Activated CD8-positive, alpha-beta T cell treated with anti-CD3 and anti-CD28 coated beads for 36 hours (primary cell): ENCODE data around the gene RTP5. TPM values are rescaled to one million over a fixed set of nuclear protein-coding genes. Genes with fewer than 3 reads are reported as not detected.

ENCODE experiments used
- ATAC-seq: fragments of 200-7000 bp; cut with Tn5 transposase; one replicate; pipeline ENCODE4 v1.10.0; 2021; ENCODE audit warnings: mild to moderate bottlenecking, moderate library complexity
- CTCF ChIA-PET: fragments of 350-600 bp; sonication (Branson Sonifier 250); formaldehyde crosslinking; loops from one replicate; lab custom pipeline; 2021; ENCODE audit warnings: antibody characterized with exemption; lab: Charles Lee
- POLR2A ChIA-PET: fragments of 350-600 bp; sonication (Branson Sonifier 250); formaldehyde crosslinking; loops from one replicate; lab custom pipeline; 2021; ENCODE audit warnings: antibody characterized with exemption; lab: Charles Lee
- DNase-seq: peaks from one replicate; pipeline ENCODE4 v3.0.0-alpha.2; 2020
- H3K27ac Mint-ChIP-seq: one replicate; pipeline ENCODE4 v1.8.0; 2021; ENCODE audit warnings: mild to moderate bottlenecking, mixed read lengths
- H3K27me3 Mint-ChIP-seq: one replicate; pipeline ENCODE4 v1.8.0; 2021; ENCODE audit warnings: mixed read lengths
- H3K36me3 Mint-ChIP-seq: one replicate; pipeline ENCODE4 v1.8.0; 2021; ENCODE audit warnings: low read depth, mixed read lengths
- H3K4me1 Mint-ChIP-seq: one replicate; pipeline ENCODE4 v1.8.0; 2021; ENCODE audit warnings: low read depth, mixed read lengths
- H3K4me3 Mint-ChIP-seq: one replicate; pipeline ENCODE4 v1.8.0; 2021; ENCODE audit warnings: mild to moderate bottlenecking, moderate library complexity, mixed read lengths
- H3K9me3 Mint-ChIP-seq: one replicate; pipeline ENCODE4 v1.8.0; 2021; ENCODE audit warnings: mixed read lengths
- CTCF ChIP-seq: fragments of 200-600 bp; IDR thresholded peaks from one replicate; pipeline ENCODE4 v1.8.0; 2022; ENCODE audit warnings: antibody characterized with exemption, mild to moderate bottlenecking
- intact Hi-C: fragments of 100-400 bp; cut with micrococcal nuclease; formaldehyde crosslinking; loops from one replicate; pipeline ENCODE4 v1.10.0; 2022
- total RNA-seq, 2 experiments: library from RNA; stranded (reverse); gene quantifications; one replicate each; pipeline ENCODE4 v1.2.3, GENCODE V29; 2021

Gene RTP5
- total RNA-seq, 2 experiments from 2014 or later = 0.22 to 0.29 TPM

GRCh38 chr2:241895427-241895711 lies 25.8 kb downstream of the RTP5 start:
- H3K4me1 Mint-ChIP-seq = peaks cover 2% of the 10 kb centered on the region
- H3K36me3 Mint-ChIP-seq = peaks cover 9% of the 10 kb centered on the region
- no peak for TF ChIP-seq CTCF
- no peak overlapping the region for H3K27ac Mint-ChIP-seq
- DNase-seq (no peak), ATAC-seq (no peak)
- H3K9me3 Mint-ChIP-seq = peaks cover 2% of the 10 kb centered on the region
- ChIA-PET CTCF (no interaction called here), POLR2A (no interaction called here)
- peaks cover 2% of the 10 kb centered on the region for H3K27me3 Mint-ChIP-seq
- H3K4me3 Mint-ChIP-seq = no peak overlapping the region
- intact Hi-C loops = no loop called here

GRCh38 chr2:241895712-241896641 lies 26.4 kb downstream of the RTP5 start:
- DNase-seq (no peak), ATAC-seq (peak; percentile 51)
- ChIA-PET CTCF (no interaction called here), POLR2A (no interaction called here)
- intact Hi-C loops = no loop called here
- peak overlapping the region; percentile 62 for H3K4me3 Mint-ChIP-seq
- TF ChIP-seq CTCF = no peak
- peaks cover 2% of the 10 kb centered on the region for H3K4me1 Mint-ChIP-seq
- H3K27me3 Mint-ChIP-seq = peaks cover 2% of the 10 kb centered on the region
- H3K9me3 Mint-ChIP-seq = peaks cover 2% of the 10 kb centered on the region
- peaks cover 9% of the 10 kb centered on the region for H3K36me3 Mint-ChIP-seq
- H3K27ac Mint-ChIP-seq = peak overlapping the region; percentile 85

GRCh38 chr2:241896746-241897201 lies 27.2 kb downstream of the RTP5 start:
- peak overlapping the region; percentile 29 for H3K4me3 Mint-ChIP-seq
- H3K27ac Mint-ChIP-seq = peak overlapping the region; percentile 25
- H3K36me3 Mint-ChIP-seq = peaks cover 9% of the 10 kb centered on the region
- intact Hi-C loops = no loop called here
- no peak for TF ChIP-seq CTCF
- peaks cover 2% of the 10 kb centered on the region for H3K4me1 Mint-ChIP-seq
- DNase-seq = no peak
- ATAC-seq = no peak
- peaks cover 2% of the 10 kb centered on the region for H3K9me3 Mint-ChIP-seq
- ChIA-PET POLR2A (no interaction called here), CTCF (no interaction called here)
- H3K27me3 Mint-ChIP-seq = peaks cover 2% of the 10 kb centered on the region

GRCh38 chr2:241897231-241897916 lies 27.8 kb downstream of the RTP5 start:
- Mint-ChIP-seq H3K27me3 (peaks cover 2% of the 10 kb centered on the region), H3K4me3 (peak overlapping the region; percentile 29), H3K36me3 (peaks cover 9% of the 10 kb centered on the region), H3K9me3 (peaks cover 2% of the 10 kb centered on the region), H3K4me1 (peaks cover 2% of the 10 kb centered on the region), H3K27ac (peak overlapping the region; percentile 25)
- POLR2A ChIA-PET = no interaction called here
- ATAC-seq (no peak), DNase-seq (no peak)
- TF ChIP-seq CTCF = no peak
- CTCF ChIA-PET = no interaction called here
- intact Hi-C loops = no loop called here
